Endodermal cell (in vitro differentiated cells): ENCODE measurements around the gene MYL9. TPM values are rescaled to one million over a fixed set of nuclear protein-coding genes. Genes with fewer than 3 reads are reported as not detected.

Experiments used
- DNase-seq: peaks from one replicate; pipeline ENCODE4 v3.0.0-alpha.2; 2017
- H3K27ac ChIP-seq: 2 replicates; pipeline ENCODE4 v1.5.1; 2013; ENCODE audit warnings: mild to moderate bottlenecking, low read depth, low read length, moderate library complexity
- H3K27me3 ChIP-seq: 2 replicates; pipeline ENCODE4 v1.6.1; 2013; ENCODE audit warnings: mild to moderate bottlenecking, low read length, moderate library complexity; ENCODE audit not compliant: insufficient read depth, control insufficient read depth, poor library complexity, severe bottlenecking
- H3K36me3 ChIP-seq: 2 replicates; pipeline ENCODE4 v1.7.0; 2013; ENCODE audit warnings: mild to moderate bottlenecking, low read length, moderate library complexity; ENCODE audit not compliant: control insufficient read depth, insufficient read depth
- H3K4me1 ChIP-seq: one replicate; pipeline ENCODE4 v1.7.0; 2013; ENCODE audit warnings: low read length; ENCODE audit not compliant: control insufficient read depth, insufficient read depth
- H3K4me3 ChIP-seq: 2 replicates; pipeline ENCODE4 v1.5.1; 2013; ENCODE audit warnings: mild to moderate bottlenecking, low read length, moderate library complexity
- H3K9ac ChIP-seq: 2 replicates; pipeline ENCODE4 v1.6.1; 2013; ENCODE audit warnings: mild to moderate bottlenecking, low read length, moderate library complexity; ENCODE audit not compliant: poor library complexity, severe bottlenecking; ENCODE audit errors: extremely low read depth
- H3K9me3 ChIP-seq: 2 replicates; pipeline ENCODE4 v1.6.1; 2013; ENCODE audit warnings: mild to moderate bottlenecking, low read length, moderate library complexity; ENCODE audit not compliant: control insufficient read depth
- H3K27ac Mint-ChIP-seq: 2 replicates; pipeline ENCODE4 v1.8.0; 2020; ENCODE audit warnings: mixed read lengths
- H3K27me3 Mint-ChIP-seq: 2 replicates; pipeline ENCODE4 v1.8.0; 2021; ENCODE audit warnings: mild to moderate bottlenecking, mixed read lengths; ENCODE audit not compliant: insufficient read depth
- H3K36me3 Mint-ChIP-seq: 2 replicates; pipeline ENCODE4 v1.8.0; 2020; ENCODE audit warnings: low read depth, mixed read lengths
- H3K4me1 Mint-ChIP-seq: 2 replicates; pipeline ENCODE4 v1.8.0; 2020; ENCODE audit warnings: mixed read lengths
- H3K4me3 Mint-ChIP-seq: 2 replicates; pipeline ENCODE4 v1.8.0; 2020; ENCODE audit warnings: mild to moderate bottlenecking, moderate library complexity, mixed read lengths
- H3K9me3 Mint-ChIP-seq: 2 replicates; pipeline ENCODE4 v1.8.0; 2020; ENCODE audit warnings: mild to moderate bottlenecking, mixed read lengths
- CTCF ChIP-seq: fragments of 200-600 bp; sonication (generic); conservative IDR thresholded peaks from 2 replicates; pipeline ENCODE4 v1.5.0; 2021; ENCODE audit warnings: antibody characterized with exemption, mild to moderate bottlenecking
- WGBS, 2 experiments: methylation state at CpG; one replicate each; pipeline versions ENCODE4 v1.1.5 to v1.1.7; 2013; ENCODE audit warnings: missing lambda C conversion rate in 2 of 2, mixed read lengths in 1 of 2; ENCODE audit not compliant: insufficient coverage in 1 of 2, insufficient read length in 1 of 2; 5-methylcytosine and 5-hydroxymethylcytosine counted together
- total RNA-seq, 2 donors: library from RNA; stranded (reverse); fragmentation: NEBNext Ultra II Directional in 1 of 2; extraction: Animal tissue kit (Norgen Biotek cat#: 25700) in 1 of 2; gene quantifications; 2 replicates in 1 of 2; 3 replicates in 1 of 2; pipeline ENCODE4 v1.2.1, GENCODE V29; 2021

Gene MYL9
- total RNA-seq, 2 donors from 2014 or later, result 264 to 284 TPM

DNA sequence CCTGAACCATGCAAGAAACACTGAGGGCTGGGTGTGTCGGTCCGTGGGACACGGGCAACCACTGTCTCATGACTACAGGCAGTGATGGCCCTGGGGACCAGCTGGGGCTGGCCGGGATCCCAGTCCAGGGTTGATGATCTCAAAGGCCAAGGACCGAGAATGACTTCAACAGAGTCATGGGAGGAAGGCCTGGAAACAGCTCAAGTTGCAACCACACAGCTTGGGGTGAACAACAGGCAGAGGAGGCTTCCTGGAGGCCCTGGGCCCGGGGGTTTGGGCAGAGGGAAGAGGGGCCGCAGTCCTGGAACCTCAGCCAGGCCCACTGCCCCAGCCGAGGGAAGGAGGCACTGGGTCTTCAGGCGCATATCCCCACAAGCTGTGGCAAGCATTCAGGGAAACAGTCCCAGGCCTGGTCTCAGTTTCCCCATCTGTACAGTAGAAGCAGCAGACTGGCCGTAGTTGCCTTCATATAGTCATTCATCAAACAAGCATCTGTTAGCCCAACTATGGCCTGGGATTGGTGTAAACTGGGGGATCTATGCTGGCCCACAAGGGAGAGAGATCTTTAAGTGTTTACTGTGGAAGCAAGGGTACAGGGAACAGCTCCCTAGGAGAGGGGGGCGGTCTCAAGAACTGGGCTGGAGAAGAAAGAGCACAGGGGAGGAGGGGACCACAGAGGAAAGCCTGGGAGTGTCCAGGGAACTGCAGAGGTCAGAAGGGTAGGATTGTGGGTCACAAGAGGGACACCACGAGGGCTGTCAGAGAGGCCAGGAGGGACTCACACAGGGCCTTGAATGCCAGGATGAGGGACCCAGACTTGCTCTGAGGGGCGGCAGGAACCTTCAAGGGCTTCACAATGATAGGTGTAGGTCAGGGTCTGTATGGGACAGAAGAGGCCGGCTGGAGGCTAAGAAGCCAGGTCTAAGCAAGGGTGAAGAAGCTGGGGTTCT is 2.1 kb downstream of the MYL9 start:
- Histone ChIP-seq H3K27me3 (no peaks in the 10 kb centered on the region), H3K27ac (no peak overlapping the region), H3K9me3 (no peaks in the 10 kb centered on the region), H3K4me3 (peak overlapping the region; percentile 89), H3K36me3 (peaks cover 50% of the 10 kb centered on the region), H3K4me1 (peaks cover 20% of the 10 kb centered on the region), H3K9ac (peak overlapping the region; percentile 81)
- Mint-ChIP-seq H3K27me3 (peaks cover 2% of the 10 kb centered on the region), H3K27ac (peak overlapping the region; percentile 74), H3K36me3 (peaks cover 26% of the 10 kb centered on the region), H3K9me3 (no peaks in the 10 kb centered on the region), H3K4me3 (peak overlapping the region; percentile 69), H3K4me1 (peaks cover 25% of the 10 kb centered on the region)
- peak; percentile 40 for DNase-seq
- WGBS, 2 experiments, result 92 to 94% methylated on average over 11 to 14 of the region's 14 CpGs
- TF ChIP-seq CTCF, result no peak

GRCh38 chr20:36544134-36545018 is 3.1 kb downstream of the MYL9 start:
- Histone ChIP-seq H3K27me3 (no peaks in the 10 kb centered on the region), H3K36me3 (peaks cover 54% of the 10 kb centered on the region), H3K9ac (no peak overlapping the region), H3K9me3 (no peaks in the 10 kb centered on the region), H3K4me1 (peaks cover 20% of the 10 kb centered on the region), H3K27ac (no peak overlapping the region), H3K4me3 (peak overlapping the region; percentile 89)
- Mint-ChIP-seq H3K36me3 (peaks cover 29% of the 10 kb centered on the region), H3K27me3 (peaks cover 2% of the 10 kb centered on the region), H3K27ac (peak overlapping the region; percentile 68), H3K4me1 (peaks cover 25% of the 10 kb centered on the region), H3K9me3 (no peaks in the 10 kb centered on the region), H3K4me3 (no peak overlapping the region)
- peak; percentile 52 for DNase-seq
- 93 to 97% methylated on average over 13 to 15 of the region's 15 CpGs for WGBS, 2 experiments
- TF ChIP-seq CTCF, result no peak

- H3K27ac Mint-ChIP-seq, result no peak overlapping the region
- Histone ChIP-seq H3K36me3 (peaks cover 56% of the 10 kb centered on the region), H3K27me3 (no peaks in the 10 kb centered on the region), H3K4me1 (peaks cover 13% of the 10 kb centered on the region), H3K9ac (no peak overlapping the region), H3K4me3 (no peak overlapping the region), H3K27ac (no peak overlapping the region), H3K9me3 (no peaks in the 10 kb centered on the region)
- H3K9me3 Mint-ChIP-seq, result no peaks in the 10 kb centered on the region
- peaks cover 19% of the 10 kb centered on the region for H3K4me1 Mint-ChIP-seq
- no peak for TF ChIP-seq CTCF
- 93 to 95% methylated on average over 13 to 14 of the region's 14 CpGs for WGBS, 2 experiments
- H3K27me3 Mint-ChIP-seq, result no peaks in the 10 kb centered on the region
- no peak for DNase-seq
- peaks cover 33% of the 10 kb centered on the region for H3K36me3 Mint-ChIP-seq
- no peak overlapping the region for H3K4me3 Mint-ChIP-seq
Measured at GRCh38 chr20:36546111-36546736, 4.9 kb downstream of the MYL9 start.
